ENCODE measurements around the gene NTS. TPM values are rescaled to one million over a fixed set of nuclear protein-coding genes. Genes with fewer than 3 reads are reported as not detected.

NTS gene
- total and polyA plus RNA-seq, 10 of the 15 experiments (the other 5 are each of a cell fraction or from before 2014, with no cell fraction given): 0.05 to 0.11 TPM; not detected in 8

GRCh38 chr12:85866986-85867776 lies 6.9 kb upstream of the NTS start:
- ChIA-PET CTCF (interaction anchor here (0.6 to 9.3 kb wide), 58 partner anchors 9 to 790 kb away, joined by 3 to 86 read pairs (median 4); no protein-coding TSS in a partner anchor), RAD21 (ENCODE audit: unreplicated experiment) (interaction anchor here (0.6 to 3.8 kb wide), 20 partner anchors 9 to 442 kb away, joined by 3 to 30 read pairs (median 4); no protein-coding TSS in a partner anchor), SMC1A (ENCODE audit: uncharacterized antibody, unreplicated experiment) (interaction anchor here (0.5 to 7.3 kb wide), 26 partner anchors 10 to 558 kb away, joined by 3 to 40 read pairs (median 4); no protein-coding TSS in a partner anchor), POLR2A (interaction anchor here (0.6 kb wide), 1 partner anchor 46 kb away, joined by 3 read pairs; no protein-coding TSS in a partner anchor)
- DNase-seq (ENCODE audit: low read depth, low spot score) (no peak), FAIRE-seq (peak; percentile 79), ATAC-seq (peak; percentile 92)
- no peak overlapping the region for H3K4me2 ChIP-seq (ENCODE audit: control insufficient read depth, insufficient read depth)
- 27% methylated on average over 5 of the region's 5 CpGs for WGBS (ENCODE audit: insufficient coverage, insufficient replicate concordance, low lambda C conversion rate, missing lambda C conversion rate)
- H3K79me2 ChIP-seq (ENCODE audit: control insufficient read depth, insufficient read depth, low read length): no peaks in the 10 kb centered on the region
- H4K20me1 ChIP-seq (ENCODE audit: control insufficient read depth, insufficient read depth): no peaks in the 10 kb centered on the region
- no peak overlapping the region for H3K4me3 ChIP-seq
- BruUV-seq (replicated peaks): no TSS peak
- no peaks in the 10 kb centered on the region for H3K27me3 ChIP-seq (replicated peaks in 1 of 2; ENCODE audit: control insufficient read depth in 2 of 2, insufficient read depth in 2 of 2, low read length in 1 of 2)
- in situ Hi-C loops (cut with MboI) (loop anchor here (5.0 kb wide), 2 partner anchors 290 to 400 kb away; no protein-coding TSS in a partner anchor), intact Hi-C loops (cut with micrococcal nuclease; ENCODE audit: unreplicated experiment) (loop anchor here (1.0 kb wide), 2 partner anchors 292 to 399 kb away; no protein-coding TSS in a partner anchor)
- no peaks in the 10 kb centered on the region for H3K9me3 ChIP-seq (replicated peaks; ENCODE audit: control insufficient read depth, insufficient read depth, low read length)
- H2AFZ ChIP-seq (ENCODE audit: control insufficient read depth, low read depth, low read length): no peak overlapping the region
- TF ChIP-seq SMC3 (IDR thresholded peaks at IDR 0.05; ENCODE audit: borderline replicate concordance, low read length): peak; percentile 65; the same call in 1 of the 2 replicates
- TF ChIP-seq REST (IDR thresholded peaks at IDR 0.05; ENCODE audit: low read depth, low read length): no peak
- no peak for TF ChIP-seq HDAC2 (IDR thresholded peaks at IDR 0.05)
- TF ChIP-seq RAD21 (IDR thresholded peaks at IDR 0.05; ENCODE audit: insufficient read depth, low read depth, low read length): peak; percentile 75
- peak; percentile 68 to 76 (median 69) for TF ChIP-seq CTCF (IDR thresholded peaks at IDR 0.05 in 2 of 3, conservative IDR thresholded peaks at IDR 0.05 in 1 of 3; ENCODE audit: control insufficient read depth in 2 of 3, extremely low read depth in 1 of 3, insufficient read depth in 1 of 3, low read depth in 3 of 3, low read length in 3 of 3)
- H3K9ac ChIP-seq (ENCODE audit: control insufficient read depth, insufficient read depth, low read length): no peak overlapping the region
- H3K27ac ChIP-seq (ENCODE audit: control insufficient read depth, insufficient read depth): no peak overlapping the region
- H3K36me3 ChIP-seq (ENCODE audit: control insufficient read depth in 2 of 2, insufficient read depth in 2 of 2, low read length in 1 of 2): no peaks in the 10 kb centered on the region
- H3K4me1 ChIP-seq (ENCODE audit: control insufficient read depth, insufficient read depth, low read length): no peaks in the 10 kb centered on the region

Data from GM12878 (cell line).